HG03342 (cell line): ENCODE measurements around the gene CFAP20DC.
"Not testable (repeated sequence)": the region's sequence is repeated elsewhere in the genome, so short reads cannot be mapped to it uniquely, and the experiment has no call there.

Experiments
- ATAC-seq: cut with Tn5 transposase; IDR thresholded peaks from one replicate; pipeline ENCODE4 v1.9.1; 2021; ENCODE audit warnings: mild to moderate bottlenecking, moderate library complexity; ENCODE audit not compliant: unreplicated experiment

CFAP20DC gene

GRCh38 chr3:58965865-58966264 is 84.0 kb downstream of the CFAP20DC start:
- no peak for ATAC-seq

- ATAC-seq: no peak
These were observed 85.8 kb downstream of the CFAP20DC start for GRCh38 chr3:58963928-58964503.

- no peak for ATAC-seq
These were observed 87.0 kb downstream of the CFAP20DC start for GRCh38 chr3:58962816-58963215.

GRCh38 chr3:58962040-58962651 is 87.7 kb downstream of the CFAP20DC start:
- ATAC-seq: no peak

- ATAC-seq: no peak
These were observed 94.5 kb downstream of the CFAP20DC start for GRCh38 chr3:58955308-58955707.

GRCh38 chr3:58953288-58953687 is 96.5 kb downstream of the CFAP20DC start:
- no peak for ATAC-seq

GRCh38 chr3:58952128-58952917 is 97.5 kb downstream of the CFAP20DC start:
- ATAC-seq: peak; percentile 75

- no peak for ATAC-seq
These were observed 101.8 kb downstream of the CFAP20DC start for GRCh38 chr3:58948018-58948417.

- ATAC-seq: no peak
These were observed 103.0 kb downstream of the CFAP20DC start for GRCh38 chr3:58946875-58947274.

- no peak for ATAC-seq
These were observed 111.8 kb downstream of the CFAP20DC start for GRCh38 chr3:58938057-58938456.

GRCh38 chr3:58924578-58924977 is 125.2 kb downstream of the CFAP20DC start:
- no peak for ATAC-seq

- ATAC-seq: no peak
These were observed 149.4 kb downstream of the CFAP20DC start for GRCh38 chr3:58900386-58900785.

GRCh38 chr3:58899953-58900298 is 149.9 kb downstream of the CFAP20DC start:
- ATAC-seq: no peak

- peak; percentile 81 for ATAC-seq
These were observed 150.5 kb downstream of the CFAP20DC start for GRCh38 chr3:58899159-58899952.

- no peak for ATAC-seq
These were observed 151.3 kb downstream of the CFAP20DC start for GRCh38 chr3:58898513-58898912.

GRCh38 chr3:58897646-58898045 is 152.2 kb downstream of the CFAP20DC start:
- no peak for ATAC-seq

GRCh38 chr3:58895678-58896077 is 154.1 kb downstream of the CFAP20DC start:
- not testable (repeated sequence) for ATAC-seq

GRCh38 chr3:58892526-58892925 is 157.3 kb downstream of the CFAP20DC start:
- ATAC-seq: not testable (repeated sequence)

- ATAC-seq: no peak
These were observed 161.7 kb downstream of the CFAP20DC start for GRCh38 chr3:58888087-58888486.

- no peak for ATAC-seq
These were observed 165.4 kb downstream of the CFAP20DC start for GRCh38 chr3:58884453-58884852.

- peak; percentile 57 for ATAC-seq
These were observed 169.6 kb downstream of the CFAP20DC start for GRCh38 chr3:58880182-58880581.
